ENCODE data around the gene VPS13C.

DNA sequence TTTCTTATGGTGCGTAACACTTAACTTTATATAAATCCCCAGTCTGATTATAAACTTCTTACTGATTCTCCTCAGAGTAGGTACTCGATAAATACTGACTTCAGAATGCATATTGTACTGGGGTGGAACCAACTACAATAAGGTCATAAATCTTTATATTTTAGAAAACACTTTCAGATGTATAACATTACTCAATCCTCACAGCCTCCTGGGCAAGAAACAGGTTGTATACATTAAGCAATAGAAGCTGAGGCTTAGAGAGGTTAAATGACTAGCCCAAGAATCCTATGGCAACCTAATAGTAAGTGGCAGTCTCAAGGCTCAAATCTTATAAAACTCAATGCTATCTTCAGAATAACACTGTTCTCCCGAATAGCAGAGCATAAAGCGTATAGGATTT is 9.1 kb downstream of the VPS13C start:
- TF ChIP-seq POLR2A (IDR thresholded peaks at IDR 0.05; ENCODE audit: borderline replicate concordance, extremely low read depth, insufficient read depth, insufficient read length) (no peak), SRF (IDR thresholded peaks at IDR 0.05; ENCODE audit: low read depth) (no peak), TCF7L2 (IDR thresholded peaks at IDR 0.05; ENCODE audit: borderline replicate concordance, extremely low read depth, insufficient read depth, insufficient read length) (no peak), YY1 (IDR thresholded peaks at IDR 0.05; ENCODE audit: extremely low read depth, insufficient replicate concordance, low read depth, low read length) (no peak), SIN3A (IDR thresholded peaks at IDR 0.05; ENCODE audit: low read depth) (no peak), CEBPB (IDR thresholded peaks at IDR 0.05; ENCODE audit: low read depth) (no peak), POLR2AphosphoS5 (IDR thresholded peaks at IDR 0.05; ENCODE audit: low read depth, low read length) (no peak)
- TF ChIP-seq, protein P1, sequence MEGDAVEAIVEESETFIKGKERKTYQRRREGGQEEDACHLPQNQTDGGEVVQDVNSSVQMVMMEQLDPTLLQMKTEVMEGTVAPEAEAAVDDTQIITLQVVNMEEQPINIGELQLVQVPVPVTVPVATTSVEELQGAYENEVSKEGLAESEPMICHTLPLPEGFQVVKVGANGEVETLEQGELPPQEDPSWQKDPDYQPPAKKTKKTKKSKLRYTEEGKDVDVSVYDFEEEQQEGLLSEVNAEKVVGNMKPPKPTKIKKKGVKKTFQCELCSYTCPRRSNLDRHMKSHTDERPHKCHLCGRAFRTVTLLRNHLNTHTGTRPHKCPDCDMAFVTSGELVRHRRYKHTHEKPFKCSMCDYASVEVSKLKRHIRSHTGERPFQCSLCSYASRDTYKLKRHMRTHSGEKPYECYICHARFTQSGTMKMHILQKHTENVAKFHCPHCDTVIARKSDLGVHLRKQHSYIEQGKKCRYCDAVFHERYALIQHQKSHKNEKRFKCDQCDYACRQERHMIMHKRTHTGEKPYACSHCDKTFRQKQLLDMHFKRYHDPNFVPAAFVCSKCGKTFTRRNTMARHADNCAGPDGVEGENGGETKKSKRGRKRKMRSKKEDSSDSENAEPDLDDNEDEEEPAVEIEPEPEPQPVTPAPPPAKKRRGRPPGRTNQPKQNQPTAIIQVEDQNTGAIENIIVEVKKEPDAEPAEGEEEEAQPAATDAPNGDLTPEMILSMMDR (IDR thresholded peaks at IDR 0.05 in 2 of 3, conservative IDR thresholded peaks at IDR 0.05 in 1 of 3; ENCODE audit: borderline replicate concordance in 1 of 3, insufficient read depth in 1 of 3, low read depth in 2 of 3, low read length in 2 of 3) = no peak
- TF ChIP-seq, protein P2, sequence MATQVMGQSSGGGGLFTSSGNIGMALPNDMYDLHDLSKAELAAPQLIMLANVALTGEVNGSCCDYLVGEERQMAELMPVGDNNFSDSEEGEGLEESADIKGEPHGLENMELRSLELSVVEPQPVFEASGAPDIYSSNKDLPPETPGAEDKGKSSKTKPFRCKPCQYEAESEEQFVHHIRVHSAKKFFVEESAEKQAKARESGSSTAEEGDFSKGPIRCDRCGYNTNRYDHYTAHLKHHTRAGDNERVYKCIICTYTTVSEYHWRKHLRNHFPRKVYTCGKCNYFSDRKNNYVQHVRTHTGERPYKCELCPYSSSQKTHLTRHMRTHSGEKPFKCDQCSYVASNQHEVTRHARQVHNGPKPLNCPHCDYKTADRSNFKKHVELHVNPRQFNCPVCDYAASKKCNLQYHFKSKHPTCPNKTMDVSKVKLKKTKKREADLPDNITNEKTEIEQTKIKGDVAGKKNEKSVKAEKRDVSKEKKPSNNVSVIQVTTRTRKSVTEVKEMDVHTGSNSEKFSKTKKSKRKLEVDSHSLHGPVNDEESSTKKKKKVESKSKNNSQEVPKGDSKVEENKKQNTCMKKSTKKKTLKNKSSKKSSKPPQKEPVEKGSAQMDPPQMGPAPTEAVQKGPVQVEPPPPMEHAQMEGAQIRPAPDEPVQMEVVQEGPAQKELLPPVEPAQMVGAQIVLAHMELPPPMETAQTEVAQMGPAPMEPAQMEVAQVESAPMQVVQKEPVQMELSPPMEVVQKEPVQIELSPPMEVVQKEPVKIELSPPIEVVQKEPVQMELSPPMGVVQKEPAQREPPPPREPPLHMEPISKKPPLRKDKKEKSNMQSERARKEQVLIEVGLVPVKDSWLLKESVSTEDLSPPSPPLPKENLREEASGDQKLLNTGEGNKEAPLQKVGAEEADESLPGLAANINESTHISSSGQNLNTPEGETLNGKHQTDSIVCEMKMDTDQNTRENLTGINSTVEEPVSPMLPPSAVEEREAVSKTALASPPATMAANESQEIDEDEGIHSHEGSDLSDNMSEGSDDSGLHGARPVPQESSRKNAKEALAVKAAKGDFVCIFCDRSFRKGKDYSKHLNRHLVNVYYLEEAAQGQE (IDR thresholded peaks at IDR 0.05; ENCODE audit: low read depth) = no peak
- TF ChIP-seq, protein P3, sequence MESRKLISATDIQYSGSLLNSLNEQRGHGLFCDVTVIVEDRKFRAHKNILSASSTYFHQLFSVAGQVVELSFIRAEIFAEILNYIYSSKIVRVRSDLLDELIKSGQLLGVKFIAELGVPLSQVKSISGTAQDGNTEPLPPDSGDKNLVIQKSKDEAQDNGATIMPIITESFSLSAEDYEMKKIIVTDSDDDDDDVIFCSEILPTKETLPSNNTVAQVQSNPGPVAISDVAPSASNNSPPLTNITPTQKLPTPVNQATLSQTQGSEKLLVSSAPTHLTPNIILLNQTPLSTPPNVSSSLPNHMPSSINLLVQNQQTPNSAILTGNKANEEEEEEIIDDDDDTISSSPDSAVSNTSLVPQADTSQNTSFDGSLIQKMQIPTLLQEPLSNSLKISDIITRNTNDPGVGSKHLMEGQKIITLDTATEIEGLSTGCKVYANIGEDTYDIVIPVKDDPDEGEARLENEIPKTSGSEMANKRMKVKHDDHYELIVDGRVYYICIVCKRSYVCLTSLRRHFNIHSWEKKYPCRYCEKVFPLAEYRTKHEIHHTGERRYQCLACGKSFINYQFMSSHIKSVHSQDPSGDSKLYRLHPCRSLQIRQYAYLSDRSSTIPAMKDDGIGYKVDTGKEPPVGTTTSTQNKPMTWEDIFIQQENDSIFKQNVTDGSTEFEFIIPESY (IDR thresholded peaks at IDR 0.05; ENCODE audit: extremely low read depth, insufficient replicate concordance, low read length) = no peak
